ENCODE data around the gene CNIH1.
A peak's percentile ranks its signal among the peaks of the same experiment; 100 is the strongest.

CNIH1 gene

GRCh38 chr14:54440873-54441868 lies at the start of gene CNIH1:
CNIH1 (minus strand) TSS chr14:54441374; CDS start chr14:54441327, 47 bp downstream.
- DNase-seq, result peak; percentile 86

GRCh38 chr14:54490445-54491175 lies 49.4 kb upstream of the CNIH1 start:
- no peak for DNase-seq

GRCh38 chr14:54489731-54490444 lies 48.7 kb upstream of the CNIH1 start:
- DNase-seq, result no peak

- DNase-seq, result no peak
Observed at GRCh38 chr14:54489318-54489683, 48.1 kb upstream of the CNIH1 start.

GRCh38 chr14:54488646-54489317 lies 47.6 kb upstream of the CNIH1 start, which contains the start of gene GMFB:
GMFB (minus strand) TSS chr14:54488980; CDS start chr14:54488927, 53 bp downstream.
- peak; percentile 73 for DNase-seq

GRCh38 chr14:54488318-54488645 lies 47.1 kb upstream of the CNIH1 start:
- DNase-seq, result no peak

GRCh38 chr14:54487771-54488170 lies 46.6 kb upstream of the CNIH1 start:
- peak; percentile 26 for DNase-seq

- no peak for DNase-seq
Observed at GRCh38 chr14:54486685-54487084, 45.5 kb upstream of the CNIH1 start.

GRCh38 chr14:54483846-54484245 lies 42.7 kb upstream of the CNIH1 start:
- DNase-seq, result no peak

- DNase-seq, result no peak
Observed at GRCh38 chr14:54483073-54483745, 42.0 kb upstream of the CNIH1 start.

- DNase-seq, result no peak
Observed at GRCh38 chr14:54481695-54482094, 40.5 kb upstream of the CNIH1 start.

- no peak for DNase-seq
Observed at GRCh38 chr14:54480830-54481562, 39.8 kb upstream of the CNIH1 start.

GRCh38 chr14:54478636-54479215 lies 37.6 kb upstream of the CNIH1 start:
- no peak for DNase-seq

GRCh38 chr14:54475911-54476310 lies 34.7 kb upstream of the CNIH1 start:
- DNase-seq, result no peak

- no peak for DNase-seq
Observed at GRCh38 chr14:54475187-54475899, 34.2 kb upstream of the CNIH1 start.

- no peak for DNase-seq
Observed at GRCh38 chr14:54474232-54474793, 33.1 kb upstream of the CNIH1 start.

- DNase-seq, result no peak
Observed at GRCh38 chr14:54472315-54472714, 31.1 kb upstream of the CNIH1 start.

GRCh38 chr14:54471641-54472040 lies 30.5 kb upstream of the CNIH1 start:
- no peak for DNase-seq

GRCh38 chr14:54470701-54471100 lies 29.5 kb upstream of the CNIH1 start:
- DNase-seq, result no peak

- no peak for DNase-seq
Observed at GRCh38 chr14:54467280-54467679, 26.1 kb upstream of the CNIH1 start.

All from NCI-H446 treated with DMSO at 0.1 percent for 48 hours (cell line).